PC-9 (cell line): ENCODE results near the gene MVB12B. TPM values are rescaled to one million over a fixed set of nuclear protein-coding genes. Genes with fewer than 3 reads are reported as not detected.
A peak's percentile ranks its signal among the peaks of the same experiment; 100 is the strongest.

Experiments used
- BruUV-seq: library from RNA; stranded (reverse); fragments of 400-500 nt; replicated peaks from 2 replicates; lab custom pipeline; 2021; lab: Mats Ljungman, UMichigan
- CTCF ChIA-PET: fragments of 300-600 bp; sonication (Branson Sonifier 250); formaldehyde crosslinking; loops from one replicate; lab custom pipeline; 2022; ENCODE audit warnings: antibody characterized with exemption; lab: Charles Lee
- POLR2A ChIA-PET: fragments of 300-600 bp; sonication (Branson Sonifier 250); formaldehyde crosslinking; loops from one replicate; lab custom pipeline; 2022; ENCODE audit warnings: antibody characterized with exemption; ENCODE audit not compliant: unreplicated experiment; lab: Charles Lee
- DNase-seq, 2 experiments: peaks; one replicate each; pipeline versions ENCODE4 v3.0.0 to v3.0.0-alpha.2; 2015 to 2022; ENCODE audit warnings: mixed read lengths in 1 of 2
- H2AFZ ChIP-seq: fragments of 200-600 bp; sonication (generic); 2 replicates; pipeline ENCODE4 v1.8.1; 2017; ENCODE audit warnings: antibody characterized with exemption
- H3F3A ChIP-seq: fragments of 200-600 bp; sonication (generic); 2 replicates; pipeline ENCODE4 v1.8.1; 2017; ENCODE audit warnings: antibody characterized with exemption, mild to moderate bottlenecking, low read depth; ENCODE audit not compliant: insufficient read depth
- H3K27ac ChIP-seq: fragments of 200-600 bp; sonication (generic); 2 replicates; pipeline ENCODE4 v1.6.1; 2016; ENCODE audit warnings: mixed run types
- H3K27me3 ChIP-seq: fragments of 200-600 bp; sonication (generic); 2 replicates; pipeline ENCODE4 v1.6.1; 2016; ENCODE audit warnings: low read depth, mixed run types; ENCODE audit not compliant: insufficient read depth
- H3K36me3 ChIP-seq: fragments of 200-600 bp; sonication (generic); 2 replicates; pipeline ENCODE4 v1.6.1; 2016; ENCODE audit warnings: low read depth, mixed run types
- H3K4me1 ChIP-seq: fragments of 200-600 bp; sonication (generic); replicated peaks from 2 replicates; pipeline ENCODE4 v1.6.1; 2016; ENCODE audit warnings: mixed run types; ENCODE audit not compliant: insufficient read depth
- H3K4me2 ChIP-seq: fragments of 200-600 bp; sonication (generic); 2 replicates; pipeline ENCODE4 v1.6.1; 2017; ENCODE audit warnings: mixed run types
- H3K4me3 ChIP-seq: fragments of 200-600 bp; sonication (generic); 2 replicates; pipeline ENCODE4 v1.6.1; 2016; ENCODE audit warnings: mixed run types
- H3K79me2 ChIP-seq: fragments of 200-600 bp; sonication (generic); 2 replicates; pipeline ENCODE4 v1.6.1; 2017; ENCODE audit warnings: low read depth, mixed run types
- H3K9me2 ChIP-seq: fragments of 200-600 bp; sonication (generic); 2 replicates; pipeline ENCODE4 v1.8.1; 2017; ENCODE audit warnings: mild to moderate bottlenecking; ENCODE audit not compliant: insufficient read depth
- H3K9me3 ChIP-seq: fragments of 200-600 bp; sonication (generic); 2 replicates; pipeline ENCODE4 v1.8.1; 2016; ENCODE audit warnings: low read depth; ENCODE audit not compliant: insufficient read depth
- H4K20me1 ChIP-seq: fragments of 200-600 bp; sonication (generic); 2 replicates; pipeline ENCODE4 v1.8.1; 2017; ENCODE audit not compliant: insufficient read depth
- CTCF ChIP-seq: fragments of 200-600 bp; sonication (generic); conservative IDR thresholded peaks from 2 replicates; pipeline ENCODE4 v1.6.1; 2017; ENCODE audit warnings: mixed run types, antibody characterized with exemption, mild to moderate bottlenecking, moderate library complexity
- EZH2 ChIP-seq: fragments of 200-600 bp; sonication (generic); IDR thresholded peaks from 2 replicates; pipeline ENCODE4 v1.8.0; 2017; ENCODE audit warnings: antibody characterized with exemption, low read depth
- intact Hi-C: fragments of 100-400 bp; cut with micrococcal nuclease; formaldehyde crosslinking; loops from one replicate; pipeline ENCODE4 v1.10.0; 2022; ENCODE audit not compliant: unreplicated experiment
- total RNA-seq: library from RNA; stranded (reverse); gene quantifications from 2 replicates; pipeline ENCODE4 v1.2.3, GENCODE V29; 2021

The MVB12B gene
- total RNA-seq, 1 experiment from 2014 or later, result 8.8 TPM

DNA sequence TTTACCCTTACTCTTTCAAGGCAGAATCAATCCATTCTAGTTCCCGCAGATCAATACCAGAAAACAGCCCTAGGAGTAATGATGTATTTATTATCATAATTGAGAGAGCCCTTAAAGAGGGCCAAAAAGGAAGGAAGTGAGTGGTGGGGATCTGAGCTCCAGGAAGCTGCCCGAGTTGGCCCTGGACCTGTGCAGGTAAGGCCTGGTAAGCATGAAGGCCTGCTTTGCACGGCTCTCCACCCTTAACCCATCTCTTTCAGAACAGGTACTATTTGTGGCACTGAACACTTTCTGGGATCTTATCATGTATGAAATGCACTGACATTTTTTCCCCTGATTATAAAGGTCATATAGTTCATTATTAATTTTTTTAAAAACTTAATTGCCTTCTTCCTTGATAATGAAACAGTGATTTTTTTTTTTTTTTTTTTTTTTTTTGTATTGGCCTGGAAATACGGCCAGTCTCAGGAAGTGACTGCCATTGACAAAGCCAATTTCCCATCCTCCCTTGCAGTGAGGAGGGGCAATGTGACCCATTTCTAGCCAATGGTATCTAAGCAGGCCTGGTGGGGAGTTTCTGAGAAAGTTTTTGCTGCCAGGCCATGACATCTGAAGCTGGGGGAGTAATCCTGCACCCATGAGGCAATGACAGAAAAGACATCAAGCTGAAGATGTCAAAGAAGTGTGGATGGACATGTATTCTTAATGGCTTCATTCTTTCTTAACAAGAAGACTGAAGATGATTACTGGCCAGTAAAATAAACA is 6.3 kb upstream of the MVB12B start:
- Histone ChIP-seq H3K9me3 (no peaks in the 10 kb centered on the region; the same call in 1 of the 2 replicates), H3F3A (no peaks in the 10 kb centered on the region), H3K9me2 (no peaks in the 10 kb centered on the region), H3K27ac (no peak overlapping the region), H3K4me2 (no peak overlapping the region), H3K79me2 (no peaks in the 10 kb centered on the region), H4K20me1 (no peaks in the 10 kb centered on the region), H3K36me3 (no peaks in the 10 kb centered on the region), H3K4me1 (no peaks in the 10 kb centered on the region), H3K27me3 (no peaks in the 10 kb centered on the region), H2AFZ (no peak overlapping the region), H3K4me3 (no peak overlapping the region)
- no TSS peak for BruUV-seq
- DNase-seq, result no peak
- POLR2A ChIA-PET, result no interaction called here
- intact Hi-C loops, result no loop called here
- CTCF ChIA-PET, result no interaction called here
- no peak for TF ChIP-seq EZH2
- TF ChIP-seq CTCF, result no peak

GRCh38 chr9:126321742-126322141 is 4.9 kb upstream of the MVB12B start:
- POLR2A ChIA-PET, result interaction anchor here (0.7 kb wide), 1 partner anchor 33 kb away, joined by 7 read pairs; no protein-coding TSS in a partner anchor
- H3K9me3 ChIP-seq, result no peaks in the 10 kb centered on the region; the same call in 1 of the 2 replicates
- H3K4me3 ChIP-seq, result no peak overlapping the region
- TF ChIP-seq EZH2, result no peak
- no peak for TF ChIP-seq CTCF
- H3F3A ChIP-seq, result no peaks in the 10 kb centered on the region
- no peak overlapping the region for H3K4me2 ChIP-seq
- no peaks in the 10 kb centered on the region for H3K36me3 ChIP-seq
- H3K79me2 ChIP-seq, result no peaks in the 10 kb centered on the region
- no peak overlapping the region for H2AFZ ChIP-seq
- no peak overlapping the region for H3K27ac ChIP-seq
- no peaks in the 10 kb centered on the region for H4K20me1 ChIP-seq
- no peaks in the 10 kb centered on the region for H3K4me1 ChIP-seq
- BruUV-seq, result no TSS peak
- no peaks in the 10 kb centered on the region for H3K9me2 ChIP-seq
- DNase-seq, result no peak
- intact Hi-C loops, result no loop called here
- no peaks in the 10 kb centered on the region for H3K27me3 ChIP-seq
- CTCF ChIA-PET, result no interaction called here

DNA sequence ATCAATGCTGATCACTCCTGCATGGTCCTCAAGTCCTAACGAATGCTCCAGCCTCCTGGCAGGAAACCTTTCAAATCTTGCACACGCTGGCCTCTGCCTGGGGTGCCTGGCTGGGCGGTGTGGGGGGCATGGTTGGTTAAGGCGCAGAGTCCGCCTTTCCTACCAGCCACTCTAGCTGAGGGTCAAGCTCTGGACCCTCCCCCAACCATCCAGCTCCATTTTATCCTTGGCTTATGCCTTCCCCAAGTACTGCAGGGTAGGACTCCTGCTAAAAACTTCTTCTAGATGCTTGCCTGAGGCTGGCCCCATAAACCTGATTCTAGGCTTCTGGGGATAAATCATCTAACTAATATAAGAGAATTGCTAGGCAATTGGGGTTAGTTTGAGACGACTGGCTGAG is 808 bp upstream of the MVB12B start:
- Histone ChIP-seq H3F3A (no peaks in the 10 kb centered on the region), H3K4me2 (peak overlapping the region; percentile 68), H3K9me3 (no peaks in the 10 kb centered on the region; the same call in 1 of the 2 replicates), H3K79me2 (no peaks in the 10 kb centered on the region), H3K4me3 (peak overlapping the region; percentile 52; the same call in 1 of the 2 replicates), H3K27me3 (no peaks in the 10 kb centered on the region), H3K4me1 (no peaks in the 10 kb centered on the region), H3K36me3 (no peaks in the 10 kb centered on the region), H3K27ac (no peak overlapping the region), H4K20me1 (no peaks in the 10 kb centered on the region), H3K9me2 (no peaks in the 10 kb centered on the region), H2AFZ (peak overlapping the region; percentile 79)
- no TSS peak for BruUV-seq
- intact Hi-C loops, result no loop called here
- POLR2A ChIA-PET, result no interaction called here
- CTCF ChIA-PET, result interaction anchor here (0.6 kb wide), 1 partner anchor 29 kb away, joined by 3 read pairs; no protein-coding TSS in a partner anchor
- DNase-seq, result no peak
- TF ChIP-seq EZH2, result no peak
- no peak for TF ChIP-seq CTCF
